Hematopoietic multipotent progenitor cell treated with erythropoietin and hydrocortisone succinate and interleukin-3 and kit ligand, for 15 days (in vitro differentiated cells): Measurements from ENCODE around the gene BTBD19.
"Not testable (repeated sequence)": the region's sequence is repeated elsewhere in the genome, so short reads cannot be mapped to it uniquely, and the experiment has no call there.

Experiments
- DNase-seq: peaks from one replicate; pipeline ENCODE4 v3.0.0-alpha.2; 2015; ENCODE audit warnings: low spot score

BTBD19 gene

DNA sequence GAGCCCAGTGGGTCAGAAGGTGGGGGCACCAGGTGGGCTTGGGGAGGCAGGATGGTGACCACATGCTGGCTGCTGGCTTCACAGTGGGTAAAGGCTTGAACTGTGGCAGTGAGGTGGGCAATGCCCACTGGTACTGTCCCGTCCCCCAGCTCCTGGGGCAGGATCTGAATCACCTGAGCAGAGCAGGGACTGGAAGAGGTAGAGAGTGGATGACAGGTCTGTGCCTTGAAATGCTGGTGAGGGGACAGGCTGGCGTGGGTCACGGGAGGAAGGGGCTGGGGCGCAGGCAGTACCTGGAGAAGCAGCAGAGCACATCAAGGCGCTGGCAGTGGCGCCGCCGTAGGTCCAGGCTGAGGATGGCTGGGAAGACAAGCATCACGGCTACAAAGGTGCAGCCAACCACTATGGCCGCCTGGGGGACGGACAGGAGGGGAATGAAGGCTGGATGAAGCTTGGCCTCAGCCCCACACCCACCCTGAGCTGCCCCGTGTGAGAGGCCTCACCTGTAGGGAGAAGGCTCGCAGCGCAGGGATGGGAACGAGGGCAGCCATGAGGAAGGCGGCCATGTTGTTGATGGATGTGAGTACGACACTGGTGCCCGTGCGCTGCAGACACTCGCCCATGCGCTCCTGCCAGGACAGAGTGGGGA lies 19.8 kb downstream of the BTBD19 start:
- no peak for DNase-seq

- DNase-seq: no peak
Observed at GRCh38 chr1:44828841-44829440, 20.6 kb downstream of the BTBD19 start.

- DNase-seq: no peak
Observed at GRCh38 chr1:44829506-44830384, 21.4 kb downstream of the BTBD19 start.

DNA sequence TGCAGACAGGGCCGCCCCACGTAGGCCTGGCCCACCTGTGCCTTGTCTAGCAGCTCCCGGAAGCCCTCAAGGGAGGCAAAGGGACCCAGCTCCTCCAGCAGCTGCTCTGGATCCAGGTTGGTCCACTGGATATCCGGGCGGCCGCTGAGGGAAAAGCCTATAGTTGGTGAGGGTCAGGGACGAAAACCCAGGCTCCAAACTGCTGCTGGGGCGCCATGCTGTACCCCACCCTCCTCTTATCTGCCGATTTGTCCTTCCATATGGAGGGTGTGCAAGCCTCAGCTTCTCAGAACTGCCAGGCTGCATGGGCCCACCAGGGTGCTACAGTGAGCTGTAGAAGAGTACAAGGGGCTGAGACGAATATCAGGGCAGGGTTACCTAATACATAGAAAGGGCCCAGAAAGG lies 22.6 kb downstream of the BTBD19 start:
- DNase-seq: peak; percentile 94

DNA sequence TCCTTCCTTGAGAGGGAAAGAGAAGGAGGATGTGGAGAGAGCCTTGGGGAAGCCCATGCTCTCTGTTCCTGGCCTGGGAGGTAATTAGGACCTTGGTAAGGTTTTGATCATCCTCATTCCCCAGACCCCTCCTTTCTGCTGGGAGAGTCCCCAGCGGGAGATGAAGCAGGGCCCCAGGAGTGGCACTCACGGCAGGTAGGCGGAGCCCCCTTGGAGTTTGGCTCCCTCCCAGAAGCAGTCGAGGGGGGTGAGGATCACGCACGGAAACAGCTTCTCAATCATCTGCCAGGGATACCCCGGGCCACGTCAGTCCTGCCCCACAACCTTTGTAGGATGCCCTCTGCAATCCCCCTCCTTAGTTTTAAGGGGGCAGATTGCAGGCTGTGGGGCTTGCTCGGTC lies 23.2 kb downstream of the BTBD19 start:
- DNase-seq: peak; percentile 74

GRCh38 chr1:44832056-44832705 lies 23.9 kb downstream of the BTBD19 start:
- DNase-seq: peak; percentile 70

- no peak for DNase-seq
Observed at GRCh38 chr1:44834328-44834727, 26.0 kb downstream of the BTBD19 start.

DNA sequence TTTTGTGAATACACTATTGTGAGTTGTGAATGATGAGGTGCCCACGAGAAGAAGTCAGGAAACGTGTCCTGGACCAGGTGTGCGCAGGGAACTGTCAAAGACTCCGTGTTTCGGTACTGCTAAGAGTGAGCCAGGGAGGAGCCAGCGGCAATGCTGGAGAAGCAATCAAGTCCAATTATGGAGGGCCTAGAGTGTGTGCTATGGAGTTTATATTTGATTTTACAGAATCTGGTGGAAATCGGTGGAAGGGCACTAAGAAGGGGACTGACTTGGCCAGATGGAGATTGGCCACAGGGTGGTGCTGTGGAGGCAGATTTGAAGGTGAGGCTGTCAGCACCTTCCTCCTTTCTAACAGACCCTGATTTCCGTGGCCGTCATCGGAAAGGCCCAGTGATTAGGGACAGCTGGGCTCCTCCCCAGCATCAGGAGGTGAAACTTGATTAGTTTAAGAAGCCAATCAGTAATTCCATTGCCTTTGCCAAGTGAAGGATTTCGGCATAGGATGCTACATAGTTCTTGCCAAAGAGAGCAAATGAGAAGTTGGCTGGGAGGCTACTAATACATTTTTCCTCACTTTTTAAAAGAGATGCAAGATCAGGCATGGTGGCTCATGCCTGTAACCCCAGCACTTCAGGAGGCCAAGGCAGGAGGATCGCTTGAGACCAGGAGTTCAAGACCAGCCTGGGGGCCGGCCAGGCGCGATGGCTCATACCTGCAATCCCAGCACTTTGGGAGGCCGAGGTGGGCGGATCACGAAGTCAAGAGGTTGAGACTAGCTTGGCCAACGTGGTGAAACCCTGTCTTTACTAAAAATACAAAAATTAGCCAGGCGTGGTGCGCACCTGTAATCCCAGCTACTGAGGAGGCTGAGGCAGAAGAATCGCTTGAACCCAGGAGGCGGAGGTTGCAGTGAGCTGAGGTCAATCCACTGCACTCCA lies 27.7 kb downstream of the BTBD19 start:
- peak; percentile 84 for DNase-seq

GRCh38 chr1:44838294-44838693 lies 30.0 kb downstream of the BTBD19 start:
- DNase-seq: not testable (repeated sequence)

DNA sequence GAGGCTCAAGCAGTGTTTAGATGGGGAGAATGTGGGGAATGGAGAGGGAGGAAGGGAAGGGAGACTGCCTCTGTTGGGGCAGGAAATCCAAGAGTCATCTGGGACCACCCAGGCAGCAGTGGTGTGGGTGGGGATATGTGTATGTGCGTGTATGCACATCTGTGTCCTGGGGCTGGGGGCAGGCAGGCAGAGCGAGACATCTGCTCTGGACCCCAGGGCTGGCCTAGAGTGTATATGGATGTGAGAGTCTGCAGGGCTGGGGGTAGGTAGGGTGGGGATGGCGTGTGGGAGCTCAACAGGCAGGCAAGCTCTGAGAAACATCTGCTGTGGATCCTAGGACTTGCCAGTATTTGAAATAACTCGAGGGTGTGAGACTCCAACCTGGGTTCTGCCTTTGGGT lies 31.3 kb downstream of the BTBD19 start:
- no peak for DNase-seq

GRCh38 chr1:44842486-44842861 lies 34.2 kb downstream of the BTBD19 start:
- DNase-seq: no peak

DNA sequence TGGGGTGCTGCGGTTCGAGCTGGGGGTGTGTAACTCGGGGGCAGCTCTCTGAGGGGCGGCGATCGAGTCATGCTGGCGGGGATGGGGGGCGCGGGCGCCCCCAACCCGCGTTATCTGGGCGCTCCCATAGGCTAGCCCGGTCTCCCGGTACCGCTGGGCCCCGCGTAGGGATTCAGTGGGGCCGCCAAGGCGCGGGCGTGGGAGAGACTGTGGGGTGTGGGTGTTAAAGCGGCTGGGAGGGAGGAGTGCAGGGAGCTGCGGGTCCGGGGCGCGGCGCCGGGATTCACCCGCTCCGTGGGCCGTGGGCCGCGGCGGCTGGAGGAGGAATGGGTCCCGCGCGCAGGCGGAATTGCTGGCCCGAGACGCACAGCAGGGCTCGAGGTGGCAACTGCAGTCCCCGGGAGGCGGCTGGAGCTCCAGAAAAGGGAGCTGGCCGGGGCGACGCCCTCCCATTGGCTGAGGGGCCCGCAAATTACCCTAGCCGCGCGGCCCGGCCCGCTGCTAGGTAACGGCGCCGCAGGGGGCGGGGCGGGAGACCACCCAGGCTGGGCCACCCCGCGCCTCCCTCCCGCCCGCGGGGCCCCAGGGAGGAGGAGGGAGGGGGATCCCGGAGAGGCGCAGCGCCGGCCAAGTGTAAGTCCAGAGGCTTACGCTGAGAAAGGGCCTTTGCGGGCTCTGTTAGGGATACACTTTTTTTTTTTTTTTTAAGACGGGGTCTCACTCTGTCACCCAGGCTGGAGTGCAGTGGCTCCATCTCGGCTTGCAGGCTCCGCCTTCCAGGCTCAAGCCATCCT lies 34.7 kb downstream of the BTBD19 start, which contains the start of gene PTCH2:
PTCH2 (minus strand) TSS at position 392 of the 794 bp plus-strand sequence; CDS start at position 71, 321 bp downstream.
- DNase-seq: no peak

DNA sequence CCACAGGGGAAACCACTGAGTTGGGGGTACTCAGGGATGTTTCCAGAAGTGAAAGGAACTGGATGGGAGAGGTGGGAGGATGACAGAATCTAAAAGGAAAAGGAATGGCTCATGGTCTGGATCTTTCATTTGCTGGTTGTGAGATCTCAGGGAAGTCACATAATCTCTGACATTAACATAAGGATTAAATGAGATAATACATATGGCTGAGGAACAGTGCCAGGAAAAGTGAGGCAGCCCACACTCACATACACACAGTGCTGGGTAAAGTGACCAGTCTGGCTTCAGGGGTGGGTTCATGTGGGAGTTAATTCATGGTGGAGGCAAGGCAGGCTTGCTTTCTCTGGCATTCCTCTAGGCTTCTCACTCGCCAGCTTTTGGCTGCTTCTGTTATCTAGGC lies 38.7 kb downstream of the BTBD19 start:
- DNase-seq: no peak

DNA sequence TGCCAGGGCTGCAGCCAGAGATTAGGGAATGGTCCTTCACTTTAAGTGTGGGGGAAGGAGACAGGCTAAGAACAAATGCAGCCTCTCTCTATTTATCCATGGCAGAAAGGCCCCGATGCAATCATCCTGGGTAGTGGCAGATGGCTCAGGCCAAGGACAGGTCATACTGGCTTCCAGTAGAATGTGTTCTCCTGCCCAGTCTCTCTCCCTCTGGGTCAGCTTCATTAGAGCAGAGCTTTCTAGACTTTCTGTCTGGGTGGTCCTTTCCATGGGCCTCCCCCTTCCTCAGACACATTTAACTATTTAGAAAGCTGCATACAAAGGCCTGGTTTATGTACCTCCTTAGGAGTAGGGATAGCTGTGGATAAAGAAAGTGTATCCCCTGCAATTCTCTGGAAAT lies 39.5 kb downstream of the BTBD19 start:
- no peak for DNase-seq

- no peak for DNase-seq
Observed at GRCh38 chr1:44848456-44849181, 40.3 kb downstream of the BTBD19 start.

- no peak for DNase-seq
Observed at GRCh38 chr1:44849575-44850132, 41.3 kb downstream of the BTBD19 start.

- no peak for DNase-seq
Observed at GRCh38 chr1:44851308-44851707, 43.0 kb downstream of the BTBD19 start.

DNA sequence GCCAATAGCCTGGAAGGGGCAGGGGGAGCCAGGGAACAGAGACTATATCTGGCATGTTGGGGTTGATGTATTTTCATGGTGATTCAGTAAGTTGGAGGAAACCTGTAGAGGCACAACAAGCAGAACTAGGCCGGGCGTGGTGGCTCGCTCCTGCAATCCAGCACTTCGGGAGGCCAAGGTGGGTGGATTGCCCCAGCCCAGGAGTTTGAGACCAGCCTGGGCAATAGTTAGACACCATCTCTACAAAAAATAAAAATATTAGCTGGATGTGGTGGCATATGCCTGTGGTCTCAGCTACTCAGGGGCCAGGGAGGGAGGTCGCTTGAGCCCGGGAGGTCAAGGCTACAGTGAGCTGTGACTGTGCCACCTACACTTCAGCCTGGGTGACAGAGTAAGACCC lies 44.9 kb downstream of the BTBD19 start:
- DNase-seq: no peak

- no peak for DNase-seq
Observed at GRCh38 chr1:44854970-44855369, 46.6 kb downstream of the BTBD19 start.
